GM18520 (cell line): ENCODE results near the gene CNTNAP5.

Source experiments
- ATAC-seq: cut with Tn5 transposase; IDR thresholded peaks from one replicate; pipeline ENCODE4 v1.9.1; 2021; ENCODE audit not compliant: unreplicated experiment

The CNTNAP5 gene

DNA sequence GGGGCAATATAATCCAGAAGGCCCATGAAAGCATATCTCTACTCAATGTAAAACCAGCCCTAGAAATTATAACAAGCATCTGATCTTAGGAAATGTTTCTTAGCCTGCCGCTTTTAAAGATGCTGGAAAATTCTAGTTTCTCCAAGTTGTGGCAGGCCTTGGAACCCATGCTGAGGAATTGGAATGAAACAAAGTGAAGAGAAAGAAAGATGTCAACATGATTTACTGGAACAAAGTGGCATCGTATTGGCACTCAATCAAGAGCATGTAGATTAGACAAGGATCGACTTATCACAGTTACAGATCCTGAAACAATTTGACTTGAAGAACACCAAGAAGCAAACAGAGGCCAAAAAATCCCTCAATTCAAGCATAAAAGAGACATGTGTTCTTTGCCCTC lies 28.7 kb downstream of the CNTNAP5 start:
- ATAC-seq, result no peak

- ATAC-seq, result no peak
Measured at GRCh38 chr2:124063596-124063995, 38.5 kb downstream of the CNTNAP5 start.

DNA sequence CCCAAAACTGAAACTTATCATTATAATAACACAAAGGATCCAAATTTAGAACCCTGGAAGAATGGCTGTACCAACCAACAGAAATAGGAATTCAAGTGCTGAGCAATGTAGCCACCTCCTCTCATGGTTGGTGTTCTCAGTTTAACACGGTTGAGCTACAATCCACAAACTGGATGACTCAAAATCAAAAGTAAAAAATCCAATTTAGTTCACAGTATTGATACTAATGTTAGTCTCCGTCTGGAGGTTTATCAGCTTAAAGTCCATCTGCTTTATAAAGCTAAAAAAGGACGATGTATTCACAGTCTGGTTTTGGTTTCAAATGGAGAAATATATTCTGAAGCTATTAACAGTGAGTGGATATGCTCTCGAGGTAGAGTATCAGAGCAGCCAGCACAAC lies 40.5 kb downstream of the CNTNAP5 start:
- ATAC-seq, result no peak

DNA sequence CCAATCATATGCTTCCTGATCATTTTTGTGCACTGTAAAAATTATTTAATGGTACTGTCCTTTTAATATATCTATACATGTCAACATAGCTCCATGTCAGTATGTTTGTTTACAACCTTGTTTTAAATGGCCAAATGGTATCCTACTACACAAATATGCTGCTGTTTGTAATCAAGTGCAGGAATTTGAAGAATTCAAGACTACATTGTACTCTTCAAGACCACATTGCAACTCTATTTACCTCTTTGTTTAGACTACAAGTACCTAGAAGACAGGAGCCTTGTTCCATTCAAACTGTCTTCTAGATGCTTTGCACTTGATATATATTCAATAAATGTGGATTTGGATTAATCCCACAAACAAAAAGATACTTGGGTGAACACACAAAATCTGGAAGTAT lies 41.7 kb downstream of the CNTNAP5 start:
- ATAC-seq, result no peak

GRCh38 chr2:124079045-124079444 lies 54.0 kb downstream of the CNTNAP5 start:
- ATAC-seq, result no peak

- ATAC-seq, result no peak
Measured at GRCh38 chr2:124080281-124081153, 55.4 kb downstream of the CNTNAP5 start.

- no peak for ATAC-seq
Measured at GRCh38 chr2:124081154-124081716, 56.1 kb downstream of the CNTNAP5 start.

DNA sequence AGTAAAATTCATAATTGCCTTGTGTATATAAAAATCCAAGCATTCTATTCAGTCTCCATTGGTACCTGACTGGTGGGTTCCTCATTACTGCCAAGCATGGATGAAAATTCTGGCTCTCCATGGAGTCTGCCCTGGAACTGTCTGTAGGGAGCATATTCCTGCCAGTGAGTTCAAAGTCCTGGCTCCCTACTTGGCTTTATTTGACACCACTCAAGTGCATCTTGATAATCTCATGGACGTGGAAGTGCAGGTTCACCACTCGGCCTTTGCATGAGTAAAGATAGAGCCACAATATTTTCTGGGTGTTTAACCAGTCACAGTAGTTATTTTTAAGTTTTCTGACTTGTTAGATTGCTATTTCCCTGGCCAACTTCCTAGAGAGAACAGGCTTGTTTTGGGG lies 63.5 kb downstream of the CNTNAP5 start:
- ATAC-seq, result no peak

DNA sequence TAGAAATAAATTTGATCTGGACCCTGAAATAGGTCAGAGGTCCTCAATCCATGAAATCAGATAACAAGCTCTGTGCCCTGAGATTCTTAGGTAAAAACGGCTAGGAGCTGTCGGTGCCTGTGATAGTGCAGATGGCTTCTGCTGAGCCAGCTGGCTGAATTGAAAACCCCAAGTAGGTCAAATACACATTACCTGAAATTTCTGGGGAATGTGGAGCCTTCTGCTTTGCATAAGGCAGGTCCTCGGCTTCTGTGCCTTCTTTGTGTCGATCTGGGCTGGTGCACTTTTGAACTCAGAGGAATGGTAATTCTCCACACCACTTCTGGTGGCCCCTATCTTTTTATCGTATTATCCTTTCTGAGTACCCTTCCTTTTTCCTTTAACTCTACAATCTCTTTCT lies 66.6 kb downstream of the CNTNAP5 start:
- no peak for ATAC-seq

DNA sequence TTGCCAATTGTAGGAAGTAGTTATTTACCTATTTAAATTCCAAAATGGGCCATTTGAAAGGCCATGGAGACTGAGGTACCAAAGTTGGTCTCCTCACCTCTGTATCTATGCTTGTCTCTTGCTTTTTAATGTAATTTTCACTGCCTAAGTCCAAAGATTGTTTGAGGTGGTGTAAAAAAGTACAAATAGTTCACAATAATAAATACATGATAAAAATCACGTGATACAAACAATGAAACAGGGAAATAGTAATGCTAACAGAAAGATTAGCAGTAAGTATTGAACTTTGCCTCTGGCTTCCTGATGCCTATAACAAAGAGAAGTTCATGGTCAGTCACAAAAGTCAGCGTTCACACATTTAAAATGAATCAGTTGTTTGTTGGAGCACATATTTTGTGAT lies 67.6 kb downstream of the CNTNAP5 start:
- no peak for ATAC-seq

GRCh38 chr2:124104914-124105313 lies 79.8 kb downstream of the CNTNAP5 start:
- ATAC-seq, result no peak

DNA sequence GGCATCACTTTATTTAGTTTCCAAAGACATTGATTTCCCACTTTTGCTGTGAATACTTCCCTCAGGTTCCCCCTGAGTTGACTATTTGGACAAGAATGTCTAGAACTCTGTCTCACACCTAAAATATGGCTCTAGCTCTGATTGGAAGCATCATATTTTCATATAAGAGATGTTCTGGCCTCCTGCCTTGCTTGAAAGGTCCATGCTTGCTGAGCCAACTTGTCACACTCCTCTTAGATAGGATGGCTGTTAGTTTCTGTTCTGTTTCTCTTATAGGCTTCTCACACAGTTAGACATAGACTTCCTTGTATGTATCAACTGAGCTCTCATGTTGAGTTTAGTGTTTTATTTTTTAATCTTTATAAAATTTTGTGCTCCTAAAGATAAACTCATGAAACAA lies 87.1 kb downstream of the CNTNAP5 start:
- ATAC-seq, result no peak

DNA sequence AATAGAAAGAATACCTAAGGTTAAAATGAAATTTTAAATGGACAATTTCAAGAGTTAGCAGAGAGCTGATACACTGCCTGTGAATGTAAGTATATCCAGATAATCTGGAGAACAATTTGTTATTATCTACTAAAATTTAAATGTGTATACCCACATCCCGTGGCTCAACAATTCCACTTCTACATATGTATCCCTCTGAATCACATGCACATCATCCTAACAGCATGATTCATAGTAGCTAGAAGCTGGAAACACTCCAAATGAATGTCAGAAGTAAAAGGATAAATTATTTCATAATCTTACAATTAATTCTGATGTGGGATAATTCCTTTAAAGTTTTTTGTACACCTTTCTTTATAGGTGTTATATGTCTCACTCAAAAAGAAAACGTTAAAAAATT lies 87.9 kb downstream of the CNTNAP5 start:
- no peak for ATAC-seq

- ATAC-seq, result no peak
Measured at GRCh38 chr2:124120246-124120645, 95.2 kb downstream of the CNTNAP5 start.

- no peak for ATAC-seq
Measured at GRCh38 chr2:124121106-124121505, 96.0 kb downstream of the CNTNAP5 start.

- ATAC-seq, result no peak
Measured at GRCh38 chr2:124121760-124122275, 96.7 kb downstream of the CNTNAP5 start.

DNA sequence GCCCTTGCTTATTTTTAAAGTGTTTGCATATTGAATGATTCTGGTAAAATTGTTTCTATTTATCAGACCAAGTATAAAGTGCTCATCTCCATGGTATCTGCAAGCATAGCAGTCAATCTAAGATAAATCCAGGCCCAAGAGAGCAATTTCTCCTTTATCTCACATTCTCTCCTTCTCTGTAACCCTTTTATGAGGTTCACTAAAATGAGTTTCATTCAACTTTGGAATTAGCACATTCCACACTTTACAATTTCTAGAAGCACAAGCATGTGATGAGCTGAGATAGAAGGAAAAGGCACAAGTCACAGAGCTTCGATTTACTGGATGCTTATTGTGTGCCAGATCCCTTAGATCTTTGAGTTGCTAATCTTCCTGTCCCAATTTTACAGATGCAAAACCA lies 97.3 kb downstream of the CNTNAP5 start:
- ATAC-seq, result no peak

DNA sequence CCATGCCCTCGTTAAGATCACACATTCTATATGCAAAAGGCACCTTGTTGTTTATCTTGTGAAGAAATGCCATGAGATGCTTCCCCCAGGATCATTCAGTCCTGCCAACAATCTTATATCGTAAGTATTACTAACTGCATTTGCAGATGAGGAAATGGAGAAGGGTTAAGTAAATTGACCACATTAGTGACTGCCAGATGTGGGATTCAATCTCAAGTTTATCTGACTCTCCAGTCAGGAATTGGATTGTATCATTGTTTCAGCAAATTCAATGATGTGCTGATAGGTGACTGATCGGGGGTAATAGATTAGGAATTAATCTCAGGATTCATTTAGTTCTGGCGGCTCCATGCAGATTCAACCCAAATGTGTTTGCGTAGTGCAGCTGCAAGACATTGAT lies 106.2 kb downstream of the CNTNAP5 start:
- ATAC-seq, result no peak

GRCh38 chr2:124136110-124136509 lies 111.0 kb downstream of the CNTNAP5 start:
- ATAC-seq, result no peak

GRCh38 chr2:124138076-124138475 lies 113.0 kb downstream of the CNTNAP5 start:
- no peak for ATAC-seq

DNA sequence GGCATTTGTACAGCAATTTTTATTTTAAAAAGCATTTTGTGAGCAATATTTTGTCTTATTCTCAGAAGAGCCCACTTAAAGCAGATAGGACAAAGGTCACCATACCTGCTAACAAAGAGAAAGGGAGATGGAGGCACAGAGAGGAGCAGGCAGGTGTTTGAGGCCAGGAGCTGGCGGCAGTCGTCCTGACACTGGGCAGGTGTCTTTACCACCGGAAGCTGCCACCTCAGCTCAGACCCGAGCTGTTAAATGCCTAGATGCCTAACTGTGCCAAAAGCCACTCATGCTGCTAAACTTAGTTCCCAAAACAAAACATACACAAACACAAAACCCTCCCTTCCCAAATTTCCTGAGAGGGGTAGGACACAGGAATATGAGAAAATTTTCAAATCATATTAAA lies 120.9 kb downstream of the CNTNAP5 start:
- ATAC-seq, result no peak

- no peak for ATAC-seq
Measured at GRCh38 chr2:124147552-124147951, 122.5 kb downstream of the CNTNAP5 start.
